Retinal pigment epithelial cell (primary cell): ENCODE measurements around the gene KCTD13.
"Not testable (repeated sequence)": the region's sequence is repeated elsewhere in the genome, so short reads cannot be mapped to it uniquely, and the experiment has no call there.

Experiments used
- DNase-seq: peaks from one replicate; pipeline ENCODE4 v3.0.0-alpha.2; 2010; ENCODE audit warnings: low read depth
- H3K4me3 ChIP-seq: 2 replicates; pipeline ENCODE4 v1.5.1; 2011; ENCODE audit warnings: mild to moderate bottlenecking, low read length, control low read depth, moderate library complexity
- TF ChIP-seq, protein P1 (sequence below): conservative IDR thresholded peaks from 2 replicates; pipeline ENCODE4 v1.5.1; 2011; ENCODE audit warnings: low read depth, low read length, control low read depth, inconsistent platforms

The KCTD13 gene

DNA sequence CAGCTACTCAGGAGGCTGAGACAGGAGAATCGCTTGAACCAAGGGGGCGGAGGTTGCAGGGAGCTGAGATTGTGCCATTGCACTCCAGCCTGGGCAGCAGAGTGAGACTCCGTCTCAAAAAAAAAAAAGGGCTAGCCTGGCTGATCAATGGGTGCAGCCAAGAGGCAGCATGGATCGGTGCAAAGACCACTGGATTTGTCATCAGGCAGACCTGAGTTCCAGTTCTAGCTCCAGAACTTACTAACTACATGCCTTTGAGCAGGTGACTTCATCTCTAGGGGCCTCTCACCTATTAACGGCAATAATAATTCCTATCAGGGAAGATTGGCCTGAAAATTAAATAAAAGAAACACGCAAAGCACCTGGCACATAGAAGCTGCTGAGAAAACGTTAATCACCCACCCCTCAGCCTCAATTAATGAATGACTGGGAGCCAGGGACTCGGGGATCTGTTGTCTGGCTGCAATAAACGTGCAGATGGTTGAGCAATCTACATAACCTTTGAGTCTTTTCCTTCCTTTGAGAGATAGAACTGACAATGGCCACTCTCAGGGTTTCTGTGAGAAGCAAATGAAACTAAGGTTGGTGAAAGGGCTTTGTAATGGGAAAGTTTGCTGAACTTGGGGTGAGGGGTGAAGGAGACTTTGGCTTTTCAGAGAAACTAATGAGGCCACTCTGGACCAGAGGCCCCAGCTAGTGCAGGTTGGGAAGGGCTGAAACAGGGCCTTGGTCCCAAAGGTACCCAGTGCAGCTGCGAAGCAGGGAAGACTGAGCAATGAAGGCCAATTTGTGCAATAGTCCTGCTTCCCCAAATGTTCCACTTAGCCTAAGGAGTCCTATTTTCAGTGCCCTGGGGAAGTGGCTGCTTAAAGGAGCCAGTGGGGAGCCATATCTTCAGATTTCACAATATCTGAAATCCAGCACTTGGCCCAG, 34.2 kb downstream of the KCTD13 start:
- no peak for DNase-seq
- no peak overlapping the region for H3K4me3 ChIP-seq
- TF ChIP-seq, protein P1, sequence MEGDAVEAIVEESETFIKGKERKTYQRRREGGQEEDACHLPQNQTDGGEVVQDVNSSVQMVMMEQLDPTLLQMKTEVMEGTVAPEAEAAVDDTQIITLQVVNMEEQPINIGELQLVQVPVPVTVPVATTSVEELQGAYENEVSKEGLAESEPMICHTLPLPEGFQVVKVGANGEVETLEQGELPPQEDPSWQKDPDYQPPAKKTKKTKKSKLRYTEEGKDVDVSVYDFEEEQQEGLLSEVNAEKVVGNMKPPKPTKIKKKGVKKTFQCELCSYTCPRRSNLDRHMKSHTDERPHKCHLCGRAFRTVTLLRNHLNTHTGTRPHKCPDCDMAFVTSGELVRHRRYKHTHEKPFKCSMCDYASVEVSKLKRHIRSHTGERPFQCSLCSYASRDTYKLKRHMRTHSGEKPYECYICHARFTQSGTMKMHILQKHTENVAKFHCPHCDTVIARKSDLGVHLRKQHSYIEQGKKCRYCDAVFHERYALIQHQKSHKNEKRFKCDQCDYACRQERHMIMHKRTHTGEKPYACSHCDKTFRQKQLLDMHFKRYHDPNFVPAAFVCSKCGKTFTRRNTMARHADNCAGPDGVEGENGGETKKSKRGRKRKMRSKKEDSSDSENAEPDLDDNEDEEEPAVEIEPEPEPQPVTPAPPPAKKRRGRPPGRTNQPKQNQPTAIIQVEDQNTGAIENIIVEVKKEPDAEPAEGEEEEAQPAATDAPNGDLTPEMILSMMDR, result no peak

DNA sequence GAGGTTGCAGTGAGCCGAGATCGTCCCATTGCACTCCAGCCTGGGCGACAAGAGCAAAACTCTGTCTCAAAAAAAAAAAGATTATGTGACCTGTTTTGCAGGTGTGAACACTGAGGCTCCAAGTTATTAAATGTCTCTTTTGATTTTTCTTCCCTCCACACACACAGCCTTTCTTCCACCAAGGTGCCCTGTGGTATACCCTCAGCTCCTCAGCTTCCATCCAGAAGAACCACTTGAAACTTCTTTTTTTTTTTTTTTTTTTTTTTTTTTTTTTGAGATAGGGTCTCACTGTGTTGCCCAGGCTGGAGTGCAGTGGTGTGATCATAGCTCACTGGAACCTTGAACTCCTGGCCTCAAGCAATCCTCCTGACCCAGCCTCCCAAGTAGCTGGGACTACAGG, 36.7 kb downstream of the KCTD13 start:
- DNase-seq, result not testable (repeated sequence)

DNA sequence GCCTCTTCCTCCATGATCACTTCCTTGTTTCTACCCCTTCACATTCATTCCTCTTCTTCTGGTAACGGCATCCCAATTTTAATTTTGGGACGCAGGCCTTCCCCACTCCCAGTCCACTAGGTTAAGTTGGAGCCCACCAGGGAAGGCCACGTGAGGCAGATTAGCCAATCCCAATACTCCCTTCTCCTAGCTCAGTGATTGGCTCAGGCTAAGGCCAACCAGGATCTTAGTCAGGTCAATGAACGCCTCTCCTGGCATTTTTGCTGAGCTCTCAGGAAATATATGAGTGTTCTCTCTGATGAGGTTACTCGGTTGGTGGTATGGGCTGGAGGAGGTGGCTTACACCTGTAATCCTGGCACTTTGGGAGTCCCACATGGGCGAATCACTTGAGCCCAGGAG, 42.0 kb downstream of the KCTD13 start:
- no peak for DNase-seq
- H3K4me3 ChIP-seq, result no peak overlapping the region
- TF ChIP-seq, protein P1, result no peak

More for the DNA sequence above, 36.7 kb downstream of the KCTD13 start:
- not testable (repeated sequence) for H3K4me3 ChIP-seq

DNA sequence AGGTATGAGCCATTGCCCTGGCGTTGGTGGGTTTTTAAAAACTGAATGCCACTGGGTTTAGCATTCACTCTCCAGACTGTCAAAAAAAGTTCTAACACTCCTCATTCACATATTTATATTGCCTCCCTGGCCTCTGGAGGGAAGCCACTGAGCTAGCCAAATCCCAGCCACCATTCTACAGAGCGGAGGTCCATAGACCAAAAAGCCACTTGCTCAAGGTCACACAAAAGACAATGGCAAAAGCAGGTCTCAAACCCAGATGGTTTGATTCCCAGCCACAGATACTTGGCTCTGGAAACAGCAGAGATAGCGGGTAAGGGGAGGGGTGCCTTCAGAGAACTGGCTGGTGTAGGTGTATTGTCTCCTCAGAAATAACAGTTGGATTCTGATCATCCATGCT, 45.0 kb downstream of the KCTD13 start:
- no peak for DNase-seq
- TF ChIP-seq, protein P1, result no peak
- H3K4me3 ChIP-seq, result no peak overlapping the region

DNA sequence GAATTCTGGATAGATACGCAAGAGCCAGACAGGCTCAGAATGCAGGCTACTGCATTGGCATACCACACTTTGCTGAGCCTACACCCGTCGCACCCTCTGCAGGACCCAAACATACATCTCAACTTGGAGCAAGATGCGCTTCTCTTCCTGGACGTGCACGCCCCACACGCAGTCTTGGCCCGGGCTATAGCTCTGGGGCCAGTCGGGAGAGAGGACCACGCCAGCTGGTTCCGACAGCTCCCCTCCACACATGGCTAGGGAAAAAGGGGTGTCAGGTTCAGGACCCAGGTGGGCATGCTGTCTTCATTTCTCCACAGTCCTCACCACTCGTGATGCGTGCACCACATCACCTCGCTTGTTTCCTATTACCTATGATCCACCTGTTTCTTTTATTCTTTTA, 47.9 kb downstream of the KCTD13 start:
- H3K4me3 ChIP-seq, result no peak overlapping the region
- no peak for DNase-seq
- TF ChIP-seq, protein P1, result no peak

DNA sequence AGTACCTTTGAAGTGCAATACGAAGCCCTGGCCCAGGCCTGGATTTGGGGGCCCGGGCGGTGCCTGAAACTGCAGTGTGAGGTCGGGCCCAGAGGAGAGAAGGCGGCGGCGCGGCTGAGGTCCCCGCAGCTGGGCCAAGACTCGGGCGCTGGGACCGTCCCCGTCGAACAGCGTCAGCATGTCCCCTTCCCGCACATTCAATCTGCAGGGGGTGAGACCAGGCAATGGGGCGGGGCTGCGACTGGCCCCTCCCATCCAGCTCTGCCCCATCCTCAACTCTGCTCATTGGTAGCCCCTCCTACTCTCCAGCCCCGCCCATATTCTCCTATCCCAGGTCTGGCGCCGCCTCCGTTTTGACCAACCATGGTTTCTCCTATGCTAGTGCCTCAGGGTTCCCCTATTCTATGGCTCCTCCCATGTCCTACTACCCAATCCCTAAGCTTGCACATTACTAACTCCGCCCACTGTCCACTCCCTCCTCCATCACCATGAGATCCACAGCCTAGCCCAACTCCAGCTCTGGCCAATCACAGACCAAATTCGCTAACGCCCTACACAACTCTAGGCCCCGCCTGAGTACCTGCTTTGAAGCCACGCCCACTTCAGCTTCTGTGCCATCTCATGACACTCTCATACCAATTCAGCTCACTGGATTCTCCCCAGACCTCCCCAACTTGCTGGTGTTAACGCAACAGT, 48.6 kb downstream of the KCTD13 start:
- H3K4me3 ChIP-seq, result no peak overlapping the region
- no peak for DNase-seq
- TF ChIP-seq, protein P1, result no peak

DNA sequence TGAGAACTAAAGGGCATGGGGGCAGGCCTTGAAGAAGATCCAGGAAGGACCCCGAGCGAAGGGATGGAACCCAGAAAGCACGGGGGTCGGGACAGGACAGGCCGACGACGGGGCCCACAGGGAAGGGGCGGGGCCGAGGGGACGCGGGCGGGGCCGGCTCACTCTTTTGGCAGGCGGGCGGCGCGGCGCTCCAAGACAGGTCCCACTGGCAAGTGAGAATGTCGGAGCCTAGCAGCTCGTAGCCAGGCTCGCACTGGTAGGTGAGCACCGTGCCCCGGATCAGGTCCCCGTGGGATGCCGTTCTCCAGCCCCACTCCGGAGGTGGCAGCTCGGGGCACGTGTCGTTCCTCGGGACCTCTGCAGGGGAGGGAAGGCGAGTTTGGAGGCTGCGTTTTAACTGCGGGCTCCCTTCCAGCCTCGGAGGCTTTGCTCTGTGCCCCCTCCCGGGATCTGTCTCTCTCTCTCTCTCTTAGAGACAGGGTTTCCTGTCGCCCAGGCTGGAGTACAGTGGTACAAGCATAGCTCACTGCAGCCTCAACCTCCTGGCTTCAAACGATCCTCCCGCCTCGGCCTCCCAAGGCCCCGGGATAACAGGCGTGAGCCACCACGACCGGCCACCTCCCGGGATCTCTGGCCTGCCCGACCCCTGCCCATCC, 49.3 kb downstream of the KCTD13 start:
- TF ChIP-seq, protein P1, result no peak
- H3K4me3 ChIP-seq, result no peak overlapping the region
- no peak for DNase-seq
